ENCODE data around the gene KIAA0232.

- TF ChIP-seq POLR2A (IDR thresholded peaks at IDR 0.05) = no peak
- TF ChIP-seq, protein P1, sequence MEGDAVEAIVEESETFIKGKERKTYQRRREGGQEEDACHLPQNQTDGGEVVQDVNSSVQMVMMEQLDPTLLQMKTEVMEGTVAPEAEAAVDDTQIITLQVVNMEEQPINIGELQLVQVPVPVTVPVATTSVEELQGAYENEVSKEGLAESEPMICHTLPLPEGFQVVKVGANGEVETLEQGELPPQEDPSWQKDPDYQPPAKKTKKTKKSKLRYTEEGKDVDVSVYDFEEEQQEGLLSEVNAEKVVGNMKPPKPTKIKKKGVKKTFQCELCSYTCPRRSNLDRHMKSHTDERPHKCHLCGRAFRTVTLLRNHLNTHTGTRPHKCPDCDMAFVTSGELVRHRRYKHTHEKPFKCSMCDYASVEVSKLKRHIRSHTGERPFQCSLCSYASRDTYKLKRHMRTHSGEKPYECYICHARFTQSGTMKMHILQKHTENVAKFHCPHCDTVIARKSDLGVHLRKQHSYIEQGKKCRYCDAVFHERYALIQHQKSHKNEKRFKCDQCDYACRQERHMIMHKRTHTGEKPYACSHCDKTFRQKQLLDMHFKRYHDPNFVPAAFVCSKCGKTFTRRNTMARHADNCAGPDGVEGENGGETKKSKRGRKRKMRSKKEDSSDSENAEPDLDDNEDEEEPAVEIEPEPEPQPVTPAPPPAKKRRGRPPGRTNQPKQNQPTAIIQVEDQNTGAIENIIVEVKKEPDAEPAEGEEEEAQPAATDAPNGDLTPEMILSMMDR (IDR thresholded peaks at IDR 0.05) = no peak
These were observed 143.6 kb downstream of the KIAA0232 start for GRCh38 chr4:6926081-6926480.

Measured in gastroesophageal sphincter (tissue), 3 donors.